ENCODE data around the gene PTH. TPM values are rescaled to one million over a fixed set of nuclear protein-coding genes. Genes with fewer than 3 reads are reported as not detected.

Gene PTH
- total RNA-seq, 1 donor from 2014 or later: not detected

Other genes with a start within 250 kb of the PTH start
- 21.1 and 26.9 TPM in 2 replicates for gene BMAL1, start 218.2 kb downstream of the PTH start, total RNA-seq
- gene BTBD10, start 32.8 kb downstream of the PTH start, total RNA-seq: 51.5 and 58.9 TPM in 2 replicates
- gene FAR1, start 172.7 kb upstream of the PTH start, total RNA-seq: 83.5 and 100 TPM in 2 replicates

All from astrocyte (in vitro differentiated cells and primary cell).